ENCODE results near the gene PRSS36. TPM values are rescaled to one million over a fixed set of nuclear protein-coding genes. Genes with fewer than 3 reads are reported as not detected.
A peak's percentile ranks its signal among the peaks of the same experiment; 100 is the strongest.

PRSS36 gene
- total and polyA plus RNA-seq, 2 of the 4 experiments (the other 2 are of a cell fraction): 0.18 to 0.55 TPM

GRCh38 chr16:31181102-31181830, 31.4 kb upstream of the PRSS36 start (continued):
- TF ChIP-seq RAD21 (IDR thresholded peaks at IDR 0.05; ENCODE audit: low read length): no peak
- TF ChIP-seq CHD1 (IDR thresholded peaks at IDR 0.05; ENCODE audit: low read depth, low read length): no peak

- H3K27me3 ChIP-seq (ENCODE audit: control insufficient read depth, insufficient read depth, low read length): no peaks in the 10 kb centered on the region
- peaks cover 6% of the 10 kb centered on the region; the same call in 1 of the 2 replicates for H3K4me1 ChIP-seq (ENCODE audit: control insufficient read depth, insufficient read depth, low read length)
- peak within 1 kb of the TSS; percentile 84 for H2AK5ac ChIP-seq (ENCODE audit: low read depth, low read length)
- H3K14ac ChIP-seq (replicated peaks; ENCODE audit: low read depth, low read length): peak within 1 kb of the TSS; percentile 100
- dilution Hi-C loops (cut with HindIII; ENCODE audit: low sequenced_read_pairs, unreplicated experiment): no loop called here
- H4K91ac ChIP-seq (ENCODE audit: insufficient read depth, low read depth, low read length): peak within 1 kb of the TSS; percentile 97
- peak within 1 kb of the TSS; percentile 74 for H4K5ac ChIP-seq (ENCODE audit: low read depth, low read length)
- peaks cover 7% of the 10 kb centered on the region; the same call in 1 of the 2 replicates for H3K9me1 ChIP-seq (ENCODE audit: insufficient read depth, low read length)
- no TSS peak for BruUV-seq (replicated peaks)
- H3K27ac ChIP-seq (ENCODE audit: insufficient read depth, low read length): peak within 1 kb of the TSS; percentile 97
- peak within 1 kb of the TSS; percentile 96 for H2BK5ac ChIP-seq (ENCODE audit: low read depth, low read length, poor library complexity, severe bottlenecking)
- peaks cover 29% of the 10 kb centered on the region for H3K36me3 ChIP-seq (ENCODE audit: control insufficient read depth, insufficient read depth, low read length)
- ChIA-PET CTCF (interaction anchor here (0.6 kb wide), 1 partner anchor 164 kb away, joined by 3 read pairs; no protein-coding TSS in a partner anchor), POLR2A (ENCODE audit: unreplicated experiment) (interaction anchor here (0.6 to 2.0 kb wide), 10 partner anchors 13 to 244 kb away, joined by 3 to 9 read pairs (median 4); no protein-coding TSS in a partner anchor)
- peak within 1 kb of the TSS; percentile 100 for H2BK15ac ChIP-seq (ENCODE audit: low read depth, low read length)
- in situ Hi-C loops (cut with MboI; ENCODE audit: low sequenced_read_pairs): no loop called here
- ATAC-seq (ENCODE audit: low read depth) (peak; percentile 84), DNase-seq (peak; percentile 83)
- peak within 1 kb of the TSS; percentile 99 for H2AK9ac ChIP-seq (replicated peaks; ENCODE audit: low read depth, low read length, poor library complexity)
- H3K9ac ChIP-seq (ENCODE audit: low read depth, low read length): peak within 1 kb of the TSS; percentile 99
- H4K20me1 ChIP-seq (ENCODE audit: insufficient read depth, low read length): peaks cover 53% of the 10 kb centered on the region
- peak within 1 kb of the TSS; percentile 69 for H3K4me3 ChIP-seq (ENCODE audit: insufficient read depth, low read depth, low read length)
- peak within 1 kb of the TSS; percentile 91 for H2AFZ ChIP-seq (replicated peaks; ENCODE audit: low read length, poor library complexity)
- peaks cover 0 to 37% of the 10 kb centered on the region in 2 experiments; a peak in 2 of 4 replicates for H3K79me1 ChIP-seq (ENCODE audit: low read depth in 1 of 2, low read length in 2 of 2)
- peak within 1 kb of the TSS; percentile 81 for H3K4me2 ChIP-seq (ENCODE audit: low read depth, low read length)
- H3K23ac ChIP-seq (ENCODE audit: low read depth, low read length): peak within 1 kb of the TSS; percentile 98
- H3K9me3 ChIP-seq (ENCODE audit: control insufficient read depth, insufficient read depth, low read length): no peaks in the 10 kb centered on the region
- peak within 1 kb of the TSS; percentile 54 to 99 for H4K8ac ChIP-seq (ENCODE audit: low read depth in 2 of 2, low read length in 2 of 2)
- H3K56ac ChIP-seq (ENCODE audit: extremely low read depth, insufficient read depth, low read length): peak within 1 kb of the TSS; percentile 99
- intact Hi-C loops (cut with micrococcal nuclease): loop anchor here (1.0 to 10.0 kb wide), 2 partner anchors 263 to 695 kb away; partner anchors contain the start of gene ZNF267
- peak within 1 kb of the TSS; percentile 91 for H3K18ac ChIP-seq (ENCODE audit: low read depth, low read length)
- WGBS, 2 experiments (ENCODE audit: extremely low coverage in 2 of 2, insufficient read length in 1 of 2): 0% methylated on average over 33 of the region's 69 CpGs; no CpG with 5 or more reads in 1 of the 2 experiments
- H2BK120ac ChIP-seq (ENCODE audit: low read depth, low read length): peak within 1 kb of the TSS; percentile 100
- peak within 1 kb of the TSS; percentile 98 for H3K4ac ChIP-seq (ENCODE audit: low read depth, low read length)
- peak within 1 kb of the TSS; percentile 99 for H2BK20ac ChIP-seq (ENCODE audit: low read depth, low read length)
- TF ChIP-seq RCOR1 (IDR thresholded peaks at IDR 0.05; ENCODE audit: insufficient replicate concordance, low read length) (peak; percentile 11), MAZ (IDR thresholded peaks at IDR 0.05; ENCODE audit: borderline replicate concordance, low read depth, low read length) (peak; percentile 81), RAD21 (IDR thresholded peaks at IDR 0.05; ENCODE audit: low read length) (no peak), BHLHE40 (IDR thresholded peaks at IDR 0.05; ENCODE audit: low read depth, low read length) (peak; percentile 99), SMC3 (IDR thresholded peaks at IDR 0.05; ENCODE audit: low read depth, low read length) (no peak), CEBPB (IDR thresholded peaks at IDR 0.05; ENCODE audit: low read depth, low read length) (no peak), CTCF (conservative IDR thresholded peaks at IDR 0.05; ENCODE audit: low read depth, low read length) (no peak), MXI1 (IDR thresholded peaks at IDR 0.05; ENCODE audit: borderline replicate concordance, low read depth, low read length) (peak; percentile 55; the same call in 1 of the 2 replicates), NFE2L2 (IDR thresholded peaks at IDR 0.05; ENCODE audit: low read depth, low read length) (peak; percentile 35; the same call in 1 of the 2 replicates), POLR2A (IDR thresholded peaks at IDR 0.05; ENCODE audit: low read depth, low read length) (peak; percentile 100)
Observed at GRCh38 chr16:31179747-31180459, 30.0 kb upstream of the PRSS36 start, which contains the start of gene FUS. Gene FUS (plus strand): TSS chr16:31180139. CDS start chr16:31180215, 76 bp downstream.
